Erythroblast (primary cell): ENCODE data around the gene EXOC3.

Experiments
- DNase-seq, 2 experiments: peaks; one replicate each; lab custom pipeline; 2025; lab: John Stamatoyannopoulos, UW
- GATA1 ChIP-seq: IDR thresholded peaks from 2 replicates; pipeline ENCODE4 v1.6.1; 2011; ENCODE audit warnings: low read depth, mild to moderate bottlenecking, control low read depth, low read length, moderate library complexity
- POLR2A ChIP-seq: IDR thresholded peaks from 2 replicates; pipeline ENCODE4 v1.6.1; 2011; ENCODE audit warnings: mild to moderate bottlenecking, low read length

The EXOC3 gene

DNA sequence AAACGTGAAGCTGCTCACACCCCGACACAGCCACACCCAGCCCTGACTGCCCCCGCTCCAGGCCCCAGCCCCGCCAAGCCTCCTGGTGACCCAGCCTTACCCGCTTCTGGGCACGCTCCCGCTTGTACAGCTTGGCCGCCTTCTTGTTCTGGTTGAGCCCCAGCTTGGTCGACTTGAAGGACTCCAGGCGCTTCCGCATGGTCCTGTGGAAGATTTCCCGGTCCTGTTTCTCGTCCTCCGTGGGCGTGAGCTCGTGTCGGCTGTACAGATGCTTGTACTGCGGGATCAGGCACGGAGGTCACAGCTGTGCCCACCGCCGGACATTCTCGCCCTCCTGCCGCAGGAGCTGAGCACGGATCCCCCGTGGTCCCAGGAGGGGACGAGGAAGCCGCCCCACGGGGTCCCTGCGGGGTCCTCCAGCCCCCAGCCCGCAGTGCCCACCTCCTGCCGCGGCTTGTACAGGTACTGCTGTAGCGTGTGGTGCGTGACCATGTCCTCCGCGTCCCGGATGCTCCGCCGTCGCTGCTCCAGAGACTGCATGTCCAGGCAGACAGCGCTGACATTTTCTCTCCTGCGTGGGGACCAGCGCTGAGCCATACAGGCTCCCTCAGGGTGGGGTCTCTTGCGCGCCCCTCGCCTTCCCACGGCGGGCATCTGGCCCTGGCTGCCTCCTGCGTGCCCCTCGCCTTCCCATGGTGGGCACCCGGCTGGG is 33.3 kb downstream of the EXOC3 start:
- no peak for DNase-seq

GRCh38 chr5:476814-477175 is 33.8 kb downstream of the EXOC3 start:
- no peak for DNase-seq
- TF ChIP-seq GATA1 (no peak), POLR2A (no peak)

More for the DNA sequence above, 33.3 kb downstream of the EXOC3 start:
- TF ChIP-seq POLR2A (no peak), GATA1 (no peak)

DNA sequence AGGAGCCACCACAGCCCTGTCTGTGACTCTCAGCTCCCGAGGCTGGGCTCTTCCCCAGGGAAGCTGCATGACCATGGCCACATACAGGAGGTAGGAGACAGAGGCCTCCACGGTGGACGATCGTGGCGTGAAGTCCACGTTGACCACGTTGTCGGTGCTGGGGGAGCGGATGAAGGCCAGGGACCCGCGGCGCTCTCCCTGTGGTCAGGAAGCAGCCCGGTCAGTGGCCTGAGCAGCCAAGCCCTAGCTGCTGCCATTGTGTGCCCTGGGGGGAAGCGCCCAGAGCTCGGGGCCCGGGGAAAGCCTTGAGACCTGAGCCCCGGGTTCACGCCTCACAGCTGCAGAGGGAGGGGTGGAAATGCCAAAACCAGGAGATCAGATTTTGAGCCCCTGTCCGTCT is 34.3 kb downstream of the EXOC3 start:
- TF ChIP-seq POLR2A, result no peak
- TF ChIP-seq GATA1, result no peak
- DNase-seq, result no peak

- no peak for DNase-seq
- TF ChIP-seq GATA1 (no peak), POLR2A (no peak)
Observed at GRCh38 chr5:477871-478270, 34.9 kb downstream of the EXOC3 start.

GRCh38 chr5:478369-478981 is 35.5 kb downstream of the EXOC3 start:
- TF ChIP-seq POLR2A, result no peak
- TF ChIP-seq GATA1, result no peak
- DNase-seq, result no peak

- TF ChIP-seq POLR2A, result no peak
- no peak for TF ChIP-seq GATA1
- no peak for DNase-seq
Observed at GRCh38 chr5:478982-479535, 36.1 kb downstream of the EXOC3 start.

DNA sequence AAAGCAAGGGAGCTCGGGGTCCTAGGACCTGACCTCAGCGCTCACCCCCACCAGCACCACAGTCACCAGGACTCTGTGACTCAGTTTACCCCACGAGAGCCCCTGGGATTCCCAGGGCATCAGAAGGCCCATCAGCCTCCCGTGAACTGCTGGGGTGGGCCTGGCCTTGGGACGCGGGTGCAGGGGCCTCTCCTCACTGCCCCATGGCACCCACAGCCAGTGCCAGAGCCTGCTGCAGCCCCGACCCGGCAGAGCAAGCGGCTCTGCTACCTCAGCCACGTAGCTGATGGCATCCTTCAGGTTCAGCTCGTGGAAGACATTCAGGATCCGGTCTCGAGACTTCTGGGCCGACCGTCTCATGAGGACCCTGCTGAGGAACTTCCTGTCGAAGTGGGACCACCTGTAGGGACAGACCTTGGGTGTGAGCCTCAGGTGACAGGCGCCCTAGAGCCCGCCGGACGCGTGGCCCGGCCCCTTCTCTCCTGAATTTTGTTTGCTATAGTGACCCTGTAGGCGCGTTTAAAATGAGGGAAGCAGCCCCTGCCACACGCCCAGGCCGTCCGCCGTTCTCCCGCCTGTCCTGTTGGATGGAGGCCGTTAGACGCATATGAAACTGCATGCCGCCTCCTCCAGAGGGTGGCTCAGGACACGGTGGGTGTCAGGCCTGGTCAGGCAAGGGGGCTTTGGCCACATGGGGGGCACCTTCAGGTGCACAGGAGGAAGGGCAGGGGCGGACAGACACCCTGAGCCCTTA is 36.8 kb downstream of the EXOC3 start:
- TF ChIP-seq GATA1 (no peak), POLR2A (no peak)

DNA sequence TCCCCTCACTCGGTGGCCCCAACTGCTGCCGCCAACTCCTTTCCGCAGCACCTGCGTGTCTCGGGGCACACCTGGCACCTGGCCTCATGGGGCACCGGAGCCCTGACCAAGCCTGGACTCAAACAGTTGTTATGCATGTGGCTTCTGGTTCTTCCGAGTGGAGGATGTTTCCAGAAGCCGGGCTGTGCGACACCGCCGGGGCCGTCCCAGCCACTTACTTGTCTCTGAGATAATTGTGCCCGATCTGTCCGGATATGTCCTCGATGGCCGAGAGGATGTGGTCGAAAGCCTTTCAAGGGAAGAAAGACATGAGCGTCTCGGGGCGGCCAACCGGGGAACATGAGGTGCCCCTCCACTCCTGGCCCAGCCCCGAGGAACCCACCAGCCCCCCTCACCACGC is 38.4 kb downstream of the EXOC3 start:
- no peak for DNase-seq
- TF ChIP-seq GATA1 (no peak), POLR2A (no peak)

More for the DNA sequence above, 36.8 kb downstream of the EXOC3 start:
- no peak for DNase-seq

- TF ChIP-seq POLR2A (no peak), GATA1 (no peak)
Observed at GRCh38 chr5:482021-482420, 39.0 kb downstream of the EXOC3 start.

DNA sequence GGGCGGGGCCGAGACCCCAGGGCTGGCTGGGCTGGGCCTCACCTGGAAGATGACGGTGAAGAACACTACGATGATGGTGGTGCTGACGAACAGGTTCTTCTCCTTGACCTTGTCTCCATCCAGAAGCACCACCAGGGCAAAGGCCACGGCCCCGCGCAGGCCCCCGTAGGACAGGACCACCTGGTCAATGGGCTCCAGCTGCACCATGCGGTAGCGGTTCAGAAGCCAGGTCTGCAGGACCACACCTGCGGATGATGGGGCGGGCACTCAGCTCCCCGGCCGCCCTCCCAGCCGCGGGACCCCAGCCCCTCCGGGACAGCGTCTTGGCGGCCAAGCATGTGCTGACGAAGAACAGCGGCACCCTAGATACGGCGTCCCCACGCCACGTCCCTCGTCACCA is 39.5 kb downstream of the EXOC3 start:
- DNase-seq, result no peak
- TF ChIP-seq POLR2A (no peak), GATA1 (no peak)

More at GRCh38 chr5:482021-482420, 39.0 kb downstream of the EXOC3 start:
- no peak for DNase-seq

GRCh38 chr5:483011-483410 is 40.0 kb downstream of the EXOC3 start:
- TF ChIP-seq POLR2A (no peak), GATA1 (no peak)
- no peak for DNase-seq

DNA sequence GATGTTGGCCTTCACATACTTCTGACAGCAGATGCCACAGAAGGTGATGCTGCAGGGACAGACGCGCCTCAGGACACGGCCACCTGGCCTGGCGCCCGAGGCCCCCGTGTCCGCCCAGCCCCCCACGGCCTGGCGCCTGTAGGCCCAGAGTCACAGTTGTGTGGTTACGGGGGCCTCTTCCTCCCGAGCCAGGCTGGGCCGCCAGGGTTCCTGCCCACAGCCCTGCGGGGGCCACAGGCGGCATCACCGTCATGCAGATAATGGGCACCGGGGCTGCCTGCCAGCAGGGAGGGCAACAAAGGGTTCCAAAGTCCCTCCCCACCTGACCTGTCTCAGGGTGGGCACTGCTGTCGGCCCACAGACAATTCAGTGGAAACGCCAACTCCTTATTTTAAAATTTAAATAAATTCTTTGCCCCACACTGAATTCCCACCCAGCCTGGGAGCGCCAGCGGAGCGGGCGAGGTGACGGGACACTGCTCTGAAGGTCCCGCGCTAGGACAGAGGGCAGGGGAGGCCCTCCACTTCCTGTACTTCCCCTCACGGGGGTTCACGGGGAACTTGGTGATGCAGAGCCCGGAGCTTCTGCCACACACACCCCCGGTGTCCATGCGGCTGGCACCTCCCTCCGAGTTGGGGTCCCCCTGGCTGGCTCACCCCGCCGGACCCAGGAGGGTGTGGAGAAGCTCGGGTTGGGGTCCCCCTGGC is 40.6 kb downstream of the EXOC3 start:
- no peak for DNase-seq
- TF ChIP-seq GATA1 (no peak), POLR2A (no peak)

DNA sequence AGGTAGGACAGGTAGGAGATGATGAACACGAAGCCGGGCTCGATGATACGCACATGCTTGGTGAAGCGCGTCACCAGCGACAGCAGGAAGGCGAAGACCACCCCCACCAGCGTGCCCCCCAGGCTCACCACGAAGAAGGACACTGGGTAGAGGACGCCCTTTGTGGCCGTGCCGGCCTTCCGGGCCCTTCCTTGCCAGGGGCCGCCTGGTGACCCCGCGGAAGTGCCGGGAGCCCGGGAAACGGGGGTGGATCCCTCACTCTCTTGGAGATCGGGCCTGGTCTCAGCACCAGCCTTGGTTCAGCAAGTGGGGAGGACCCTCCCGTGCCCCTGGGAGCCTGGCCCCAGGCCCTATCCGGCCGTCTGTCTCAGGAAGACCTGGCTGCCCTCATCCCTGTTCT is 41.6 kb downstream of the EXOC3 start:
- no peak for TF ChIP-seq GATA1
- no peak for TF ChIP-seq POLR2A
- DNase-seq, result no peak
